Caco-2 (cell line): ENCODE measurements around the gene BCKDK. TPM values are rescaled to one million over a fixed set of nuclear protein-coding genes. Genes with fewer than 3 reads are reported as not detected.

Experiments used
- BruUV-seq: library from RNA; stranded (reverse); fragments of 400-500 nt; replicated peaks from 2 replicates; lab custom pipeline; 2021; lab: Mats Ljungman, UMichigan
- CTCF ChIA-PET: fragments of 300-600 bp; sonication (Branson Sonifier 250); formaldehyde crosslinking; loops from one replicate; lab custom pipeline; 2022; ENCODE audit warnings: antibody characterized with exemption; lab: Charles Lee
- POLR2A ChIA-PET: fragments of 300-600 bp; sonication (Branson Sonifier 250); formaldehyde crosslinking; loops from one replicate; lab custom pipeline; 2022; ENCODE audit warnings: antibody characterized with exemption; lab: Charles Lee
- DNase-seq, 2 experiments: peaks; one replicate each; pipeline versions ENCODE4 v3.0.0 to v3.0.0-alpha.2; 2020 to 2022
- H3K27me3 ChIP-seq: replicated peaks from 2 replicates; pipeline ENCODE4 v1.6.0; 2011; ENCODE audit warnings: low read length; ENCODE audit not compliant: control insufficient read depth, insufficient read depth
- H3K36me3 ChIP-seq: 2 replicates; pipeline ENCODE4 v1.5.1; 2011; ENCODE audit warnings: low read length; ENCODE audit not compliant: control insufficient read depth, insufficient read depth
- H3K4me1 ChIP-seq: fragments of 250-450 bp; sonication (Bioruptor Pico); 2 replicates; pipeline ENCODE4 v1.5.1; 2020; ENCODE audit warnings: mild to moderate bottlenecking
- H3K4me3 ChIP-seq: 2 replicates; pipeline ENCODE4 v1.5.1; 2011; ENCODE audit warnings: low read depth, mild to moderate bottlenecking, control low read depth, low read length
- H3K9me3 ChIP-seq: fragments of 250-450 bp; sonication (Bioruptor Pico); 2 replicates; pipeline ENCODE4 v1.5.1; 2020; ENCODE audit warnings: mild to moderate bottlenecking, moderate library complexity
- H3K27ac Mint-ChIP-seq: one replicate; pipeline ENCODE4 v1.8.0; 2022; ENCODE audit warnings: mixed read lengths; ENCODE audit not compliant: unreplicated experiment
- H3K27me3 Mint-ChIP-seq: one replicate; pipeline ENCODE4 v1.8.0; 2022; ENCODE audit warnings: mixed read lengths; ENCODE audit not compliant: insufficient read depth, unreplicated experiment
- H3K36me3 Mint-ChIP-seq: one replicate; pipeline ENCODE4 v1.8.0; 2022; ENCODE audit warnings: mild to moderate bottlenecking, mixed read lengths; ENCODE audit not compliant: insufficient read depth, unreplicated experiment
- H3K4me1 Mint-ChIP-seq: one replicate; pipeline ENCODE4 v1.8.0; 2022; ENCODE audit warnings: low read depth, mixed read lengths; ENCODE audit not compliant: unreplicated experiment
- H3K4me3 Mint-ChIP-seq: one replicate; pipeline ENCODE4 v1.8.0; 2022; ENCODE audit warnings: mild to moderate bottlenecking, moderate library complexity, mixed read lengths; ENCODE audit not compliant: unreplicated experiment
- H3K9me3 Mint-ChIP-seq: one replicate; pipeline ENCODE4 v1.8.0; 2022; ENCODE audit warnings: mixed read lengths; ENCODE audit not compliant: unreplicated experiment
- intact Hi-C: fragments of 100-400 bp; cut with micrococcal nuclease; formaldehyde crosslinking; loops from one replicate; pipeline ENCODE4 v1.10.0; 2022; ENCODE audit not compliant: unreplicated experiment
- total RNA-seq: library from RNA; stranded (reverse); gene quantifications from 2 replicates; pipeline ENCODE4 v1.2.3, GENCODE V29; 2022
- TF ChIP-seq, protein P1 (sequence below), 2 experiments: fragments of 200-600 bp in 1 of 2; IDR thresholded peaks; 1 replicate in 1 of 2; 2 replicates in 1 of 2; pipeline versions ENCODE4 v1.5.1 to v1.8.0; 2011 to 2022; ENCODE audit warnings: antibody characterized with exemption in 1 of 2, control low read depth in 1 of 2, inconsistent platforms in 1 of 2, low read depth in 1 of 2, low read length in 1 of 2, mild to moderate bottlenecking in 1 of 2, moderate library complexity in 1 of 2; ENCODE audit not compliant: insufficient read depth in 1 of 2, severe bottlenecking in 1 of 2, unreplicated experiment in 1 of 2

BCKDK gene
- total RNA-seq, 1 experiment from 2014 or later = 34.1 TPM

DNA sequence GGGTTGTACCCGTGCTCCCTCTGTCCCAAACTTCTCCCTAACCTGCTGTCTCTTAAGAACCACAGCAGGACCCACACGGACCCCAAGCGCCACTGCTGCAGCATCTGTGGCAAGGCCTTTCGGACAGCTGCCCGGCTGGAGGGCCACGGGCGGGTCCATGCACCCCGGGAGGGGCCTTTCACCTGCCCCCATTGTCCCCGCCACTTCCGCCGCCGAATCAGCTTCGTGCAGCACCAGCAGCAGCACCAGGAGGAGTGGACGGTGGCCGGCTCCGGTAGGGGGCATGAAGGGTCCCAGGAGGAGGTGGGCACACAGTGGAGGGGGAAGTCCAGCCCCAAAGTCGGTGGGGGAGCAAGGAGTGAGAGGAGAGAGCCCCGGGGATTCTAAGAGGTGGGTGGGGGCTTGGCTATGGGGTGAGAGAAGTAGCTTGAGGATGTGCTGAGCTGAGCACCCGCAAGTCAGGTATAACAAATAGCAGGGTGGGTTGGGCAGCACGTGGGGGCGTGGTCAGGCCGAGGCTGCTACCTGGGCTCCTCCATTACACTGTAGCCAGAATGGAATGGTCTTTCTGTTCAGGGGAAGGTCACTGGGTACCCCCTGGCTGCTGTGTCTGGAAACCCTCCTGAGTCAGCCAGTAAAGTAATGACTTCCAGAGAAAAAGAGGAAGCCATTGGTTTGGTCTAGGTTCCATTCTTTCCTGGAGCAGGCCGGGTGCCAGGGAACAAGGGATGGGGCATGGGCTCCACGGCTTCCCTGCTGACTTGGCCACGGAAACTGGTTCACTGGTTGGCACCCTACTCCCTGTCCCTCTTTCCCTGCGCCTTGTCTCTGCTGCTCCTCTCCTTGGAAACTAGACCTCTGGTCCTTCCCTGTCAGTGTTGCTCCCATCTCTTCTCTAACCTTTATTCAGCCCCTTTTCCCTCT, 26.5 kb upstream of the BCKDK start:
- H3K36me3 ChIP-seq = peaks cover 3% of the 10 kb centered on the region
- no peaks in the 10 kb centered on the region for H3K4me1 Mint-ChIP-seq
- BruUV-seq = no TSS peak
- intact Hi-C loops = no loop called here
- no peaks in the 10 kb centered on the region for H3K9me3 ChIP-seq
- DNase-seq = no peak
- no peaks in the 10 kb centered on the region for H3K9me3 Mint-ChIP-seq
- H3K27me3 Mint-ChIP-seq = no peaks in the 10 kb centered on the region
- H3K27ac Mint-ChIP-seq = no peak overlapping the region
- POLR2A ChIA-PET = interaction anchor here (0.6 kb wide), 1 partner anchor 67 kb away, joined by 17 read pairs; no protein-coding TSS in a partner anchor
- H3K36me3 Mint-ChIP-seq = peaks cover 38% of the 10 kb centered on the region
- H3K4me3 ChIP-seq = no peak overlapping the region
- CTCF ChIA-PET = no interaction called here
- no peak overlapping the region for H3K4me3 Mint-ChIP-seq
- TF ChIP-seq, protein P1, sequence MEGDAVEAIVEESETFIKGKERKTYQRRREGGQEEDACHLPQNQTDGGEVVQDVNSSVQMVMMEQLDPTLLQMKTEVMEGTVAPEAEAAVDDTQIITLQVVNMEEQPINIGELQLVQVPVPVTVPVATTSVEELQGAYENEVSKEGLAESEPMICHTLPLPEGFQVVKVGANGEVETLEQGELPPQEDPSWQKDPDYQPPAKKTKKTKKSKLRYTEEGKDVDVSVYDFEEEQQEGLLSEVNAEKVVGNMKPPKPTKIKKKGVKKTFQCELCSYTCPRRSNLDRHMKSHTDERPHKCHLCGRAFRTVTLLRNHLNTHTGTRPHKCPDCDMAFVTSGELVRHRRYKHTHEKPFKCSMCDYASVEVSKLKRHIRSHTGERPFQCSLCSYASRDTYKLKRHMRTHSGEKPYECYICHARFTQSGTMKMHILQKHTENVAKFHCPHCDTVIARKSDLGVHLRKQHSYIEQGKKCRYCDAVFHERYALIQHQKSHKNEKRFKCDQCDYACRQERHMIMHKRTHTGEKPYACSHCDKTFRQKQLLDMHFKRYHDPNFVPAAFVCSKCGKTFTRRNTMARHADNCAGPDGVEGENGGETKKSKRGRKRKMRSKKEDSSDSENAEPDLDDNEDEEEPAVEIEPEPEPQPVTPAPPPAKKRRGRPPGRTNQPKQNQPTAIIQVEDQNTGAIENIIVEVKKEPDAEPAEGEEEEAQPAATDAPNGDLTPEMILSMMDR (IDR thresholded peaks at IDR 0.05; ENCODE audit: insufficient read depth in 1 of 2, low read depth in 1 of 2, low read length in 1 of 2, severe bottlenecking in 1 of 2, unreplicated experiment in 1 of 2) = no peak
- H3K4me1 ChIP-seq = no peaks in the 10 kb centered on the region
- no peaks in the 10 kb centered on the region for H3K27me3 ChIP-seq

GRCh38 chr16:31082368-31083045, 25.7 kb upstream of the BCKDK start:
- no TSS peak for BruUV-seq
- H3K4me3 Mint-ChIP-seq = no peak overlapping the region
- POLR2A ChIA-PET = interaction anchor here (0.6 kb wide), 1 partner anchor 68 kb away, joined by 17 read pairs; no protein-coding TSS in a partner anchor
- H3K27me3 ChIP-seq = no peaks in the 10 kb centered on the region
- H3K9me3 Mint-ChIP-seq = no peaks in the 10 kb centered on the region
- no peaks in the 10 kb centered on the region for H3K4me1 Mint-ChIP-seq
- no peak for DNase-seq
- peaks cover 3% of the 10 kb centered on the region for H3K36me3 ChIP-seq
- TF ChIP-seq, protein P1 (IDR thresholded peaks at IDR 0.05; ENCODE audit: insufficient read depth in 1 of 2, low read depth in 1 of 2, low read length in 1 of 2, severe bottlenecking in 1 of 2, unreplicated experiment in 1 of 2) = no peak
- H3K27me3 Mint-ChIP-seq = no peaks in the 10 kb centered on the region
- peaks cover 38% of the 10 kb centered on the region for H3K36me3 Mint-ChIP-seq
- H3K4me3 ChIP-seq = no peak overlapping the region
- H3K4me1 ChIP-seq = no peaks in the 10 kb centered on the region
- no peak overlapping the region for H3K27ac Mint-ChIP-seq
- intact Hi-C loops = no loop called here
- no peaks in the 10 kb centered on the region for H3K9me3 ChIP-seq
- CTCF ChIA-PET = no interaction called here

DNA sequence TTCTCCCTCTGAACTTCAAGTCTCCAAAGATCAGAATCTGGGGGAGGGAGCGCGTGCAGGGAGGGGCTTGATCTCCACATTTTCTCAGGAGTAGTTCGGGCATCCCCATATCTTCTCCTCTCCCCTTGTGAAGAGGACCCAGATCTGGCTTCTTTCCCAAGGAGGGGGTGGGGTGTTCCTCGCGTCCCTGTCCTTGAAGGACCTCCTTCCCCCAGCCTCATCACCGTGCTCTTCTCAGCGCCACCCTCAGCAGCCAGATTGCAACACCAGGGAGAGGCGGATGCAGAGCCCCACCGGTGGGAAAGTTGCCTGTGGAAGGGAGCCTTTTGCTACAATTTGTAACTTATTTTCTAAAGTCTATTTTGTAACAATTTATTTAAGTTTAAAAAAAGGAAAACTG, 25.1 kb upstream of the BCKDK start:
- ChIA-PET CTCF (no interaction called here), POLR2A (no interaction called here)
- no peaks in the 10 kb centered on the region for H3K27me3 Mint-ChIP-seq

More for the DNA sequence above, 25.1 kb upstream of the BCKDK start:
- Histone ChIP-seq H3K9me3 (no peaks in the 10 kb centered on the region), H3K27me3 (no peaks in the 10 kb centered on the region), H3K4me3 (no peak overlapping the region), H3K36me3 (peaks cover 3% of the 10 kb centered on the region), H3K4me1 (no peaks in the 10 kb centered on the region)
- intact Hi-C loops = no loop called here
- no peak for DNase-seq
- Mint-ChIP-seq H3K9me3 (no peaks in the 10 kb centered on the region), H3K27ac (no peak overlapping the region), H3K36me3 (peaks cover 38% of the 10 kb centered on the region), H3K4me1 (no peaks in the 10 kb centered on the region), H3K4me3 (no peak overlapping the region)
- no TSS peak for BruUV-seq
- TF ChIP-seq, protein P1 (IDR thresholded peaks at IDR 0.05; ENCODE audit: insufficient read depth in 1 of 2, low read depth in 1 of 2, low read length in 1 of 2, severe bottlenecking in 1 of 2, unreplicated experiment in 1 of 2) = no peak
